ENCODE measurements around the gene SACM1L.

DNA sequence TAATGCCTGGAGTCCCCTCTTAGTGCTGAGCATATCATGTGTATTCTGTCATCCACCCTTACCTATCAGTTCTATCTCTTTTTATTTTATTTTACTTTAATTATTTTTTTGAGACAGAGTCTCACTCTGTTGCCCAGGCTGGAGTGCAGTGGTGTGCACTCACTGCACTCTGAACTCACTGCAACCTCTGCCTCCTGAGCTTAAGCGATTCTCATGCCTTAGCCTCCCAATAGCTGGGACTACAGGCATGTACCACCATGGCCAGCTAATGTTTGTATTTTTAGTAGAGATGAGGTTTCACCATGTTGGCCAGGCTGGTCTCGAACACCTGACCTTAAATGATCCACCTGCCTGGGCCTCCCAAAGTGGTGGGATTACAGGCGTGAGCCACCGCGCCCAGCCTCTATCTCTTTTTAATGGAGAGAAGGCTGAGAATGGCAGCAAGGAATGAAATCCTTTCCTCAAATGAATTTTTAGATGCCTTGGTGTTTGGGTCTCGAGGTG lies 11.4 kb downstream of the SACM1L start:
- TF ChIP-seq, protein P1, sequence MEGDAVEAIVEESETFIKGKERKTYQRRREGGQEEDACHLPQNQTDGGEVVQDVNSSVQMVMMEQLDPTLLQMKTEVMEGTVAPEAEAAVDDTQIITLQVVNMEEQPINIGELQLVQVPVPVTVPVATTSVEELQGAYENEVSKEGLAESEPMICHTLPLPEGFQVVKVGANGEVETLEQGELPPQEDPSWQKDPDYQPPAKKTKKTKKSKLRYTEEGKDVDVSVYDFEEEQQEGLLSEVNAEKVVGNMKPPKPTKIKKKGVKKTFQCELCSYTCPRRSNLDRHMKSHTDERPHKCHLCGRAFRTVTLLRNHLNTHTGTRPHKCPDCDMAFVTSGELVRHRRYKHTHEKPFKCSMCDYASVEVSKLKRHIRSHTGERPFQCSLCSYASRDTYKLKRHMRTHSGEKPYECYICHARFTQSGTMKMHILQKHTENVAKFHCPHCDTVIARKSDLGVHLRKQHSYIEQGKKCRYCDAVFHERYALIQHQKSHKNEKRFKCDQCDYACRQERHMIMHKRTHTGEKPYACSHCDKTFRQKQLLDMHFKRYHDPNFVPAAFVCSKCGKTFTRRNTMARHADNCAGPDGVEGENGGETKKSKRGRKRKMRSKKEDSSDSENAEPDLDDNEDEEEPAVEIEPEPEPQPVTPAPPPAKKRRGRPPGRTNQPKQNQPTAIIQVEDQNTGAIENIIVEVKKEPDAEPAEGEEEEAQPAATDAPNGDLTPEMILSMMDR (IDR thresholded peaks at IDR 0.05; ENCODE audit: low read depth, low read length): no peak
- no peak for TF ChIP-seq POLR2A (IDR thresholded peaks at IDR 0.05; ENCODE audit: extremely low read depth, insufficient read length)

All from NB4 (cell line).